Prostate gland (tissue), 2 donors: ENCODE measurements around the gene DRC7.

Experiments used
- CTCF ChIP-seq, 4 experiments: fragments of 200-600 bp in 2 of 4; fragments of 450-650 bp in 2 of 4; sonication (generic) in 2 of 4; IDR thresholded peaks; 1 replicate in 3 of 4; 2 replicates in 1 of 4; pipeline ENCODE4 v1.5.1; 2016 to 2019; ENCODE audit warnings: antibody characterized with exemption in 4 of 4, mild to moderate bottlenecking in 2 of 4, moderate library complexity in 2 of 4
- POLR2A ChIP-seq: fragments of 450-650 bp; IDR thresholded peaks from one replicate; pipeline ENCODE4 v1.6.1; 2016; ENCODE audit warnings: antibody characterized with exemption, mild to moderate bottlenecking

- TF ChIP-seq POLR2A (no peak), CTCF (IDR thresholded peaks at IDR 0.05) (no peak)
Measured at GRCh38 chr16:57738844-57739243, 44.2 kb downstream of the DRC7 start.
